HepG2 (cell line): ENCODE data around the gene PXMP4. TPM values are rescaled to one million over a fixed set of nuclear protein-coding genes. Genes with fewer than 3 reads are reported as not detected.

ENCODE experiments used
- ARHGAP35 ChIP-seq: sonication (generic); formaldehyde crosslinking; IDR thresholded peaks from 2 replicates; pipeline ENCODE4 v1.9.0; 2022; ENCODE audit warnings: mild to moderate bottlenecking, inconsistent platforms, moderate library complexity, missing genetic modification reagents, borderline replicate concordance
- ATRX ChIP-seq: sonication (generic); formaldehyde crosslinking; IDR thresholded peaks from 2 replicates; pipeline ENCODE4 v1.4.0; 2020; ENCODE audit warnings: missing genetic modification reagents, borderline replicate concordance
- HMGXB4 ChIP-seq, 2 experiments: sonication (generic) in 1 of 2; formaldehyde crosslinking in 1 of 2; IDR thresholded peaks; 2 replicates each; pipeline versions ENCODE4 v1.4.0 to v1.6.1; 2018 to 2020; ENCODE audit warnings: missing genetic modification reagents in 2 of 2, borderline replicate concordance in 1 of 2, low read depth in 1 of 2, mild to moderate bottlenecking in 1 of 2, missing biosample characterization in 1 of 2
- HNRNPL ChIP-seq: fragments of 200-400 bp; formaldehyde crosslinking; IDR thresholded peaks from 2 replicates; pipeline ENCODE4 v1.6.1; 2017; ENCODE audit warnings: mild to moderate bottlenecking, low read depth, low read length
- MXD4 ChIP-seq: IDR thresholded peaks from 2 replicates; pipeline ENCODE4 v1.6.1; 2016; ENCODE audit warnings: mild to moderate bottlenecking, missing biosample characterization, missing genetic modification reagents
- PLRG1 ChIP-seq: fragments of 450-650 bp; conservative IDR thresholded peaks from 2 replicates; pipeline ENCODE4 v1.6.1; 2016
- RARG ChIP-seq: sonication (generic); formaldehyde crosslinking; IDR thresholded peaks from 2 replicates; pipeline ENCODE4 v1.4.0; 2020; ENCODE audit warnings: low read depth, mild to moderate bottlenecking, missing genetic modification reagents
- TAF15 ChIP-seq: fragments of 200-400 bp; formaldehyde crosslinking; IDR thresholded peaks from one replicate; pipeline ENCODE4 v1.6.1; 2018; ENCODE audit warnings: mild to moderate bottlenecking, low read depth, low read length; ENCODE audit not compliant: poor library complexity, severe bottlenecking
- ZBTB43 ChIP-seq: sonication (generic); formaldehyde crosslinking; conservative IDR thresholded peaks from 2 replicates; pipeline ENCODE4 v1.4.0; 2020; ENCODE audit warnings: missing genetic modification reagents
- ZNF264 ChIP-seq: sonication (generic); formaldehyde crosslinking; IDR thresholded peaks from 2 replicates; pipeline ENCODE4 v1.4.0; 2020; ENCODE audit warnings: missing genetic modification reagents
- ZNF34 ChIP-seq: sonication (generic); formaldehyde crosslinking; IDR thresholded peaks from 2 replicates; pipeline ENCODE4 v1.4.0; 2020; ENCODE audit warnings: mild to moderate bottlenecking, missing genetic modification reagents, borderline replicate concordance
- ZNF430 ChIP-seq: sonication (generic); formaldehyde crosslinking; IDR thresholded peaks from 2 replicates; pipeline ENCODE4 v1.9.0; 2021; ENCODE audit warnings: mild to moderate bottlenecking, missing genetic modification reagents
- ZNF431 ChIP-seq: sonication (generic); formaldehyde crosslinking; IDR thresholded peaks from 2 replicates; pipeline ENCODE4 v1.9.0; 2022; ENCODE audit warnings: missing genetic modification reagents, low read depth, mild to moderate bottlenecking, borderline replicate concordance
- ZNF674 ChIP-seq: sonication (generic); formaldehyde crosslinking; IDR thresholded peaks from 2 replicates; pipeline ENCODE4 v1.5.0; 2020; ENCODE audit warnings: low read depth, mild to moderate bottlenecking, missing genetic modification reagents
- ZNF704 ChIP-seq: sonication (generic); formaldehyde crosslinking; IDR thresholded peaks from 2 replicates; pipeline ENCODE4 v1.8.1; 2023; ENCODE audit warnings: mild to moderate bottlenecking, inconsistent platforms, moderate library complexity, missing genetic modification reagents, borderline replicate concordance
- ZNF768 ChIP-seq: sonication (generic); formaldehyde crosslinking; IDR thresholded peaks from 2 replicates; pipeline ENCODE4 v1.4.0; 2020; ENCODE audit warnings: missing genetic modification reagents
- ZSCAN12 ChIP-seq: sonication (generic); formaldehyde crosslinking; IDR thresholded peaks from 2 replicates; pipeline ENCODE4 v1.9.0; 2021; ENCODE audit warnings: mild to moderate bottlenecking, missing genetic modification reagents
- polyA plus RNA-seq, 8 experiments: library from polyadenylated mRNA; depleted of rRNA in 3 of 8; stranded (reverse) in 7 of 8; unstranded in 1 of 8; fragments of >200 nt; fragmentation: Illumina TruSeq in 4 of 8; extraction: Trizol in 4 of 8; gene quantifications; 2 replicates each; pipeline versions ENCODE4 v1.2.1 to v1.2.3, GENCODE V29; 2011 to 2016; ENCODE audit warnings: low read depth in 4 of 8, missing spikeins in 1 of 8, mixed read lengths in 1 of 8; ENCODE audit not compliant: insufficient read depth in 1 of 8
- total RNA-seq, 5 experiments: library from RNA; depleted of rRNA; stranded (reverse); fragments of >200 nt; fragmentation: Illumina TruSeq; extraction: Trizol; gene quantifications; 2 replicates each; pipeline ENCODE4 v1.2.3, GENCODE V29; 2016; ENCODE audit warnings: low read depth in 1 of 5

The PXMP4 gene
- total and polyA plus RNA-seq, 2 of the 13 experiments (the other 11 are each of a cell fraction or from before 2014, with no cell fraction given) = not detected

- TF ChIP-seq HMGXB4 (CRISPR knock-in tag; IDR thresholded peaks at IDR 0.05; ENCODE audit: borderline replicate concordance in 1 of 2, low read depth in 1 of 2) = 0 out of 4 replicates have a peak, but pooled peaks of 1 of the 2 experiments have one; percentile 9
- TF ChIP-seq PLRG1 = no peak
- TF ChIP-seq ZNF34 (CRISPR knock-in tag) = no peak
- peak; percentile 80 for TF ChIP-seq ZNF768 (CRISPR knock-in tag)
- TF ChIP-seq ZNF264 (CRISPR knock-in tag) = no peak
- TF ChIP-seq ZNF674 (CRISPR knock-in tag) = no peak
- TF ChIP-seq HNRNPL = peak; percentile 53; the same call in 1 of the 2 replicates
- no peak for TF ChIP-seq ATRX (CRISPR knock-in tag)
- 0 out of 2 replicates have a peak, but pooled peaks have one; percentile 12 for TF ChIP-seq ZNF430 (CRISPR knock-in tag)
- TF ChIP-seq MXD4 = 0 out of 2 replicates have a peak, but pooled peaks have one; percentile 2
- no peak for TF ChIP-seq ZBTB43 (CRISPR knock-in tag)
- TF ChIP-seq RARG (CRISPR knock-in tag) = 0 out of 2 replicates have a peak, but pooled peaks have one; percentile 12
- TF ChIP-seq TAF15 = no peak
- no peak for TF ChIP-seq ZNF431
- no peak for TF ChIP-seq ARHGAP35
- 0 out of 2 replicates have a peak, but pooled peaks have one; percentile 84 for TF ChIP-seq ZNF704 (CRISPR knock-in tag)
- no peak for TF ChIP-seq ZSCAN12 (CRISPR knock-in tag)
Measured at GRCh38 chr20:33673114-33673409, 47.0 kb downstream of the PXMP4 start (continued).
